ENCODE measurements around the gene R3HDM2.
"Not testable (repeated sequence)": the region's sequence is repeated elsewhere in the genome, so short reads cannot be mapped to it uniquely, and the experiment has no call there.

Gene R3HDM2

GRCh38 chr12:57419495-57419894 is 11.3 kb downstream of the R3HDM2 start:
- DNase-seq: no peak

GRCh38 chr12:57418255-57418654 is 12.6 kb downstream of the R3HDM2 start:
- DNase-seq: no peak

- DNase-seq: no peak
Observed at GRCh38 chr12:57416039-57416996, 14.5 kb downstream of the R3HDM2 start.

GRCh38 chr12:57415088-57415487 is 15.8 kb downstream of the R3HDM2 start:
- no peak for DNase-seq

- not testable (repeated sequence) for DNase-seq
Observed at GRCh38 chr12:57414160-57414559, 16.7 kb downstream of the R3HDM2 start.

GRCh38 chr12:57410534-57410933 is 20.3 kb downstream of the R3HDM2 start:
- no peak for DNase-seq

GRCh38 chr12:57404966-57405640 is 25.7 kb downstream of the R3HDM2 start:
- no peak for DNase-seq

GRCh38 chr12:57402156-57402555 is 28.7 kb downstream of the R3HDM2 start:
- DNase-seq: not testable (repeated sequence)

- no peak for DNase-seq
Observed at GRCh38 chr12:57401165-57401564, 29.7 kb downstream of the R3HDM2 start.

GRCh38 chr12:57399718-57400463 is 31.0 kb downstream of the R3HDM2 start:
- not testable (repeated sequence) for DNase-seq

GRCh38 chr12:57397441-57397840 is 33.4 kb downstream of the R3HDM2 start:
- no peak for DNase-seq

GRCh38 chr12:57395121-57395520 is 35.7 kb downstream of the R3HDM2 start:
- no peak for DNase-seq

- no peak for DNase-seq
Observed at GRCh38 chr12:57390174-57390573, 40.7 kb downstream of the R3HDM2 start.

- no peak for DNase-seq
Observed at GRCh38 chr12:57389033-57389432, 41.8 kb downstream of the R3HDM2 start.

GRCh38 chr12:57388425-57388824 is 42.4 kb downstream of the R3HDM2 start:
- DNase-seq: no peak

- no peak for DNase-seq
Observed at GRCh38 chr12:57386187-57386720, 44.6 kb downstream of the R3HDM2 start.

- DNase-seq: no peak
Observed at GRCh38 chr12:57385586-57385985, 45.3 kb downstream of the R3HDM2 start.

GRCh38 chr12:57384478-57384877 is 46.4 kb downstream of the R3HDM2 start:
- no peak for DNase-seq

GRCh38 chr12:57381693-57382220 is 49.1 kb downstream of the R3HDM2 start:
- no peak for DNase-seq

- no peak for DNase-seq
Observed at GRCh38 chr12:57380300-57380699, 50.5 kb downstream of the R3HDM2 start.

- DNase-seq: no peak
Observed at GRCh38 chr12:57377103-57377840, 53.6 kb downstream of the R3HDM2 start.

- no peak for DNase-seq
Observed at GRCh38 chr12:57372233-57372632, 58.6 kb downstream of the R3HDM2 start.
